Suppressor macrophage (primary cell): ENCODE results near the gene TMEM63C.

Source experiments
- DNase-seq, 4 experiments: peaks; one replicate each; pipeline ENCODE4 v3.0.0-alpha.2; 2020 to 2022

Gene TMEM63C

GRCh38 chr14:77259025-77259715 is 77.6 kb downstream of the TMEM63C start:
- no peak for DNase-seq

- no peak for DNase-seq
These were observed 78.6 kb downstream of the TMEM63C start for GRCh38 chr14:77260199-77260598.

- peak in 3 of 4 experiments; percentile 5 to 50 (median 24) for DNase-seq
These were observed 79.0 kb downstream of the TMEM63C start for GRCh38 chr14:77260631-77261030.

- no peak for DNase-seq
These were observed 83.0 kb downstream of the TMEM63C start for GRCh38 chr14:77264466-77265186.

GRCh38 chr14:77265187-77265515 is 83.6 kb downstream of the TMEM63C start:
- no peak for DNase-seq

- DNase-seq: no peak
These were observed 84.2 kb downstream of the TMEM63C start for GRCh38 chr14:77265561-77266335.

- DNase-seq: no peak
These were observed 84.7 kb downstream of the TMEM63C start for GRCh38 chr14:77266336-77266735.

- no peak for DNase-seq
These were observed 86.5 kb downstream of the TMEM63C start for GRCh38 chr14:77267937-77268699.

- no peak for DNase-seq
These were observed 87.5 kb downstream of the TMEM63C start for GRCh38 chr14:77268989-77269600.

GRCh38 chr14:77270361-77271112 is 88.9 kb downstream of the TMEM63C start:
- no peak for DNase-seq

- DNase-seq: no peak
These were observed 89.6 kb downstream of the TMEM63C start, which contains the start of gene NGB for GRCh38 chr14:77271113-77271710. Gene NGB (minus strand): TSS chr14:77271206. CDS start chr14:77270937, 269 bp downstream.

- no peak for DNase-seq
These were observed 90.7 kb downstream of the TMEM63C start for GRCh38 chr14:77272261-77272660.

- DNase-seq: no peak
These were observed 92.2 kb downstream of the TMEM63C start for GRCh38 chr14:77273796-77274195.

- no peak for DNase-seq
These were observed 93.5 kb downstream of the TMEM63C start for GRCh38 chr14:77275041-77275580.

GRCh38 chr14:77275601-77276017 is 94.0 kb downstream of the TMEM63C start:
- DNase-seq: no peak

- DNase-seq: no peak
These were observed 94.8 kb downstream of the TMEM63C start for GRCh38 chr14:77276295-77276935.

GRCh38 chr14:77276959-77277358 is 95.4 kb downstream of the TMEM63C start:
- no peak for DNase-seq

- no peak for DNase-seq
These were observed 97.0 kb downstream of the TMEM63C start for GRCh38 chr14:77278461-77279230.

GRCh38 chr14:77279719-77280118 is 98.1 kb downstream of the TMEM63C start:
- DNase-seq: no peak
